Measurements from ENCODE around the gene PCK1. TPM values are rescaled to one million over a fixed set of nuclear protein-coding genes. Genes with fewer than 3 reads are reported as not detected.
"Not testable (repeated sequence)": the region's sequence is repeated elsewhere in the genome, so short reads cannot be mapped to it uniquely, and the experiment has no call there.

PCK1 gene
- total RNA-seq (ENCODE audit: insufficient read depth, low replicate concordance), result 6.3 TPM

GRCh38 chr20:57560554-57561355 is at the start of gene PCK1:
PCK1 (plus strand) TSS chr20:57561110; CDS start chr20:57561412, 302 bp downstream.
- no peak for DNase-seq (ENCODE audit: low spot score)

GRCh38 chr20:57511709-57512108 is 49.2 kb upstream of the PCK1 start:
- not testable (repeated sequence) for DNase-seq (ENCODE audit: low spot score)

GRCh38 chr20:57512432-57512831 is 48.5 kb upstream of the PCK1 start:
- DNase-seq (ENCODE audit: low spot score), result no peak

GRCh38 chr20:57513199-57513598 is 47.7 kb upstream of the PCK1 start:
- no peak for DNase-seq (ENCODE audit: low spot score)

GRCh38 chr20:57514273-57514751 is 46.6 kb upstream of the PCK1 start:
- DNase-seq (ENCODE audit: low spot score), result peak; percentile 76

GRCh38 chr20:57517904-57518303 is 43.0 kb upstream of the PCK1 start:
- no peak for DNase-seq (ENCODE audit: low spot score)

GRCh38 chr20:57522380-57523140 is 38.4 kb upstream of the PCK1 start:
- DNase-seq (ENCODE audit: low spot score), result no peak

GRCh38 chr20:57523782-57524181 is 37.1 kb upstream of the PCK1 start:
- DNase-seq (ENCODE audit: low spot score), result no peak

GRCh38 chr20:57524511-57525176 is 36.3 kb upstream of the PCK1 start, which contains the start of gene CTCFL:
CTCFL (minus strand) TSS chr20:57525140; CDS start chr20:57524205, 935 bp downstream.
- no peak for DNase-seq (ENCODE audit: low spot score)

- DNase-seq (ENCODE audit: low spot score), result no peak
These were observed 35.4 kb upstream of the PCK1 start for GRCh38 chr20:57525328-57526086.

GRCh38 chr20:57526087-57526884 is 34.6 kb upstream of the PCK1 start:
- no peak for DNase-seq (ENCODE audit: low spot score)

GRCh38 chr20:57526885-57527460 is 33.9 kb upstream of the PCK1 start:
- DNase-seq (ENCODE audit: low spot score), result no peak

GRCh38 chr20:57527728-57528127 is 33.2 kb upstream of the PCK1 start:
- no peak for DNase-seq (ENCODE audit: low spot score)

GRCh38 chr20:57528148-57528547 is 32.8 kb upstream of the PCK1 start:
- DNase-seq (ENCODE audit: low spot score), result no peak

GRCh38 chr20:57529160-57529585 is 31.7 kb upstream of the PCK1 start:
- no peak for DNase-seq (ENCODE audit: low spot score)

- no peak for DNase-seq (ENCODE audit: low spot score)
These were observed 31.1 kb upstream of the PCK1 start for GRCh38 chr20:57529810-57530209.

- DNase-seq (ENCODE audit: low spot score), result no peak
These were observed 30.5 kb upstream of the PCK1 start for GRCh38 chr20:57530327-57530981.

GRCh38 chr20:57532104-57532503 is 28.8 kb upstream of the PCK1 start:
- DNase-seq (ENCODE audit: low spot score), result no peak

GRCh38 chr20:57535297-57535696 is 25.6 kb upstream of the PCK1 start:
- no peak for DNase-seq (ENCODE audit: low spot score)
